HepG2 (cell line): ENCODE results near the gene ABHD1. TPM values are rescaled to one million over a fixed set of nuclear protein-coding genes. Genes with fewer than 3 reads are reported as not detected.
A peak's percentile ranks its signal among the peaks of the same experiment; 100 is the strongest.

Experiments
- ARNT2 ChIP-seq: sonication (generic); formaldehyde crosslinking; IDR thresholded peaks from 2 replicates; pipeline ENCODE4 v1.8.0; 2022; ENCODE audit warnings: mild to moderate bottlenecking, low read depth, missing genetic modification reagents, moderate library complexity
- ATAD3A ChIP-seq: sonication (generic); formaldehyde crosslinking; IDR thresholded peaks from 2 replicates; pipeline ENCODE4 v1.4.0; 2020; ENCODE audit warnings: missing genetic modification reagents
- CREB1 ChIP-seq, 2 experiments: fragments of 450-650 bp in 1 of 2; IDR thresholded peaks; 2 replicates each; pipeline ENCODE4 v1.6.1; 2016 to 2017; ENCODE audit warnings: control low read depth in 1 of 2, mild to moderate bottlenecking in 1 of 2, missing compliant biosample characterization in 1 of 2, missing genetic modification characterization in 1 of 2
- CSRNP2 ChIP-seq: sonication (generic); formaldehyde crosslinking; conservative IDR thresholded peaks from 2 replicates; pipeline ENCODE4 v1.8.0; 2022; ENCODE audit warnings: low read depth, missing genetic modification reagents
- DMAP1 ChIP-seq: IDR thresholded peaks from 2 replicates; pipeline ENCODE4 v1.6.1; 2016
- GFI1 ChIP-seq: sonication (generic); formaldehyde crosslinking; IDR thresholded peaks from 2 replicates; pipeline ENCODE4 v1.5.0; 2020; ENCODE audit warnings: missing genetic modification reagents, mild to moderate bottlenecking, borderline replicate concordance
- MNT ChIP-seq: fragments of 450-650 bp; IDR thresholded peaks from 2 replicates; pipeline ENCODE4 v1.6.1; 2016
- MTERF4 ChIP-seq: sonication (generic); formaldehyde crosslinking; IDR thresholded peaks from 2 replicates; pipeline ENCODE4 v1.8.0; 2023; ENCODE audit warnings: mild to moderate bottlenecking, missing genetic modification reagents
- SALL1 ChIP-seq: sonication (generic); formaldehyde crosslinking; IDR thresholded peaks from 2 replicates; pipeline ENCODE4 v1.8.0; 2022; ENCODE audit warnings: mild to moderate bottlenecking, missing genetic modification reagents
- SIN3B ChIP-seq: fragments of 150-350 bp; IDR thresholded peaks from 2 replicates; pipeline ENCODE4 v1.6.1; 2014; ENCODE audit warnings: low read length
- SP140L ChIP-seq: sonication (generic); formaldehyde crosslinking; IDR thresholded peaks from 2 replicates; pipeline ENCODE4 v1.4.0; 2020; ENCODE audit warnings: missing genetic modification reagents, borderline replicate concordance
- TAF15 ChIP-seq: fragments of 200-400 bp; formaldehyde crosslinking; IDR thresholded peaks from one replicate; pipeline ENCODE4 v1.6.1; 2018; ENCODE audit warnings: mild to moderate bottlenecking, low read depth, low read length; ENCODE audit not compliant: poor library complexity, severe bottlenecking
- ZFYVE20 ChIP-seq: sonication (generic); formaldehyde crosslinking; IDR thresholded peaks from 2 replicates; pipeline ENCODE4 v1.8.0; 2023; ENCODE audit warnings: low read depth, mild to moderate bottlenecking, moderate library complexity, missing genetic modification reagents, borderline replicate concordance
- ZNF275 ChIP-seq: sonication (generic); formaldehyde crosslinking; IDR thresholded peaks from 2 replicates; pipeline ENCODE4 v1.8.0; 2022; ENCODE audit warnings: missing genetic modification reagents, mild to moderate bottlenecking, inconsistent platforms, borderline replicate concordance
- ZNF281 ChIP-seq: sonication (generic); formaldehyde crosslinking; IDR thresholded peaks from 2 replicates; pipeline ENCODE4 v1.4.0; 2020; ENCODE audit warnings: missing genetic modification reagents, borderline replicate concordance
- ZNF468 ChIP-seq: sonication (generic); formaldehyde crosslinking; IDR thresholded peaks from 2 replicates; pipeline ENCODE4 v1.8.0; 2022; ENCODE audit warnings: mild to moderate bottlenecking, moderate library complexity, missing genetic modification reagents
- ZNF547 ChIP-seq: sonication (generic); formaldehyde crosslinking; IDR thresholded peaks from 2 replicates; pipeline ENCODE4 v1.5.1; 2020; ENCODE audit warnings: mild to moderate bottlenecking, missing genetic modification reagents
- ZNF569 ChIP-seq: sonication (generic); formaldehyde crosslinking; IDR thresholded peaks from 2 replicates; pipeline ENCODE4 v1.5.0; 2020; ENCODE audit warnings: mild to moderate bottlenecking, missing genetic modification reagents, moderate library complexity, borderline replicate concordance
- ZNF883 ChIP-seq: sonication (generic); formaldehyde crosslinking; IDR thresholded peaks from 2 replicates; pipeline ENCODE4 v1.5.1; 2020; ENCODE audit warnings: mild to moderate bottlenecking, missing genetic modification reagents; ENCODE audit errors: not compliant biosample characterization
- polyA plus RNA-seq, 8 experiments: library from polyadenylated mRNA; depleted of rRNA in 3 of 8; stranded (reverse) in 7 of 8; unstranded in 1 of 8; fragments of >200 nt; fragmentation: Illumina TruSeq in 4 of 8; extraction: Trizol in 4 of 8; gene quantifications; 2 replicates each; pipeline versions ENCODE4 v1.2.1 to v1.2.3, GENCODE V29; 2011 to 2016; ENCODE audit warnings: low read depth in 4 of 8, missing spikeins in 1 of 8, mixed read lengths in 1 of 8; ENCODE audit not compliant: insufficient read depth in 1 of 8
- total RNA-seq, 5 experiments: library from RNA; depleted of rRNA; stranded (reverse); fragments of >200 nt; fragmentation: Illumina TruSeq; extraction: Trizol; gene quantifications; 2 replicates each; pipeline ENCODE4 v1.2.3, GENCODE V29; 2016; ENCODE audit warnings: low read depth in 1 of 5

Gene ABHD1
- total and polyA plus RNA-seq, 2 of the 13 experiments (the other 11 are each of a cell fraction or from before 2014, with no cell fraction given) = 0.04 to 0.81 TPM

GRCh38 chr2:27118525-27119329 is 4.9 kb upstream of the ABHD1 start, which contains the start of gene CGREF1 (continued):
- peak; percentile 23 for TF ChIP-seq TAF15
- 0 out of 2 replicates have a peak, but pooled peaks have one; percentile 71 for TF ChIP-seq CSRNP2 (CRISPR knock-in tag)
- TF ChIP-seq ZNF281 (CRISPR knock-in tag) = peak; percentile 58
- no peak for TF ChIP-seq ATAD3A (CRISPR knock-in tag)
- TF ChIP-seq ZNF569 (CRISPR knock-in tag) = no peak
- peak; percentile 19; the same call in 1 of the 2 replicates for TF ChIP-seq DMAP1 (CRISPR knock-in tag)
- no peak for TF ChIP-seq GFI1
- TF ChIP-seq CREB1 (IDR thresholded peaks at IDR 0.05) = no peak
- no peak for TF ChIP-seq CREB1 (CRISPR knock-in tag; IDR thresholded peaks at IDR 0.05)
- peak; percentile 89 for TF ChIP-seq MNT
- TF ChIP-seq MTERF4 (CRISPR knock-in tag) = no peak
- 0 out of 2 replicates have a peak, but pooled peaks have one; percentile 53 for TF ChIP-seq ZNF468 (CRISPR knock-in tag)
- TF ChIP-seq SP140L (CRISPR knock-in tag) = no peak
- no peak for TF ChIP-seq SIN3B
- no peak for TF ChIP-seq ZNF883
- peak; percentile 67; the same call in 1 of the 2 replicates for TF ChIP-seq ARNT2 (CRISPR knock-in tag)
- peak; percentile 82; the same call in 1 of the 2 replicates for TF ChIP-seq ZFYVE20 (CRISPR knock-in tag)
- no peak for TF ChIP-seq ZNF547 (CRISPR knock-in tag)
- TF ChIP-seq SALL1 (CRISPR knock-in tag) = no peak; the same call in 1 of the 2 replicates
- TF ChIP-seq ZNF275 (CRISPR knock-in tag) = no peak
